OCI-LY1 (cell line): ENCODE data around the gene SMARCD2.
"Not testable (repeated sequence)": the region's sequence is repeated elsewhere in the genome, so short reads cannot be mapped to it uniquely, and the experiment has no call there.

Experiments used
- CTCF ChIP-seq: fragments of 200-600 bp; sonication (generic), shearing (Covaris generic); IDR thresholded peaks from 2 replicates; pipeline ENCODE4 v1.5.1; 2017; ENCODE audit warnings: mild to moderate bottlenecking, antibody characterized with exemption, low read length, moderate library complexity, mixed read lengths
- EZH2 ChIP-seq: fragments of 200-600 bp; sonication (generic), shearing (Covaris generic); IDR thresholded peaks from 2 replicates; pipeline ENCODE4 v1.8.0; 2017; ENCODE audit warnings: borderline replicate concordance, mixed run types, mild to moderate bottlenecking, antibody characterized with exemption, low read length, moderate library complexity, mixed read lengths

- not testable (repeated sequence) for TF ChIP-seq CTCF, EZH2
These were observed 32.2 kb upstream of the SMARCD2 start for GRCh38 chr17:63874693-63875092.
